ENCODE results near the gene LYVE1.

Gene LYVE1

DNA sequence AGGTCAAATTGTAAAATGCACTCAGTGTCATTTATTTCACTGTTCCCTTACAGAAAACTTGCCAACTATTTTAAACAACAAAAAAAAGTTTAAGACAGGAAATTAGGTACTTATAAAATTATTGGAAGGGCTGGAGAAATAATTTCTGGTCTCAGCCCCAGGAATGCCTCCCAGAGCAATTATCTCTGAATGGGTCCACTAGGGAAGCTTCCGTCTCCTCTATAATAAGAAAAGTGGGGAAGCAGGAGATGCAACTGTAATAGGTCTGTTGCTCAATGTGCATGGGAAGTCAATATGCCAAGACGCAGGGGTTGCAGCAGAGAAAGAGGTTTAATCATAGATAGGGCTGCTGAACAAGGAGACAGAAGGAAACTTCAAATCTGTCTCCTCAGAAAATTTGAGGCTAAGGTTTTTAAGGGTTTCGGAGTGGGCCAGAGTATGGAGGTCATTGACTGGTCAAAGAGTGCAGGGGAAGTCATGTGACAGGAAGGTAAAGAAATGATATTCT lies 16.6 kb downstream of the LYVE1 start:
- no peak for DNase-seq

DNA sequence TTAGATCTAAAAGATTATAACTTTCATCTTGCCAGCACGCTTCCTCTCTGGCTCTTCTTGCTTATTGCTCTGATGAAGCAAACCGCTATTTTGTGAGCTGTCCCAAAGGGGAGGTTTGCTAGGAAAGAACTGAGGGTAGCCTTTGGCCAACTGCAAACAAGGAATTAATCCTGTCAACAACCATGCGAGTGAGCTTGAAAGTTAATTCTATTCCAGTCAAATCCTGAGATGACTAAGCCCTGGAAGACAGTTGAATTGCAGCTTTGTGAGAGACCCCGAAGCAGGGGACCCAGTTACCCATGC lies 17.2 kb downstream of the LYVE1 start:
- DNase-seq, result no peak

DNA sequence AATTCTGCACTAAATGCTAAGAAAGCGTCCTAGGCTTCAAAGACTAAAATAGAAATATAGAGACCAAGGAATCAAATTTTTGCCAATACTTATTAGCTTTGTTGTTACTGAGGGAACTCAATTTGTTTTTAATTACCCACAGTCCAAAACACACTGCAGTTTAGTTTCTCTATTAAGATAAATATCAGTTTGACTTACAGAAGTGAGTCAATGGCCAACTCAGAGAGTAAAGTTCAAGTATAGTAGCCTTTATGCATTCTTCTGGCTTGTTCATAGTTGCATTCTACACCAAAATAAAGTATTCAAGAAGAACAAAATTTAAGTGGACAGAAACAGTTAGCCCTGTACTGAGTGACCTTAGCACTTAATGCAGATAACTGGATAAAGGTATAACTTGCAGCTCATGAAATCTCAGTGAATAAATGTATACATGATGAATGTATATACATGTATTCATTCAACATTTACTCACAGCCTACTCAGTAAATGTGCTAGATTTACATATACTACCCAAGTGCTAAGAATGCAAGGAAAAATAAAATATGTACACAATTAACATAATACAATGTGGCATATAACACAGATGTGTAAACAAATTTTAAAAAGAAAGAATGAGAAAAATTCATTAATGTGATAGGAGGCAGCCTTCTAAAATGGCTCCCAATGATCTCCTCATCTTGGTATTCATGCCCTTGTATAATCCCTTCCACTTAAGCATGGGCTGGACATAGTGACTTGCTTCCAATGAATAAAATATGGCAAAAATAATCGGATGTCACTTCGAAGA lies 17.8 kb downstream of the LYVE1 start:
- no peak for DNase-seq

DNA sequence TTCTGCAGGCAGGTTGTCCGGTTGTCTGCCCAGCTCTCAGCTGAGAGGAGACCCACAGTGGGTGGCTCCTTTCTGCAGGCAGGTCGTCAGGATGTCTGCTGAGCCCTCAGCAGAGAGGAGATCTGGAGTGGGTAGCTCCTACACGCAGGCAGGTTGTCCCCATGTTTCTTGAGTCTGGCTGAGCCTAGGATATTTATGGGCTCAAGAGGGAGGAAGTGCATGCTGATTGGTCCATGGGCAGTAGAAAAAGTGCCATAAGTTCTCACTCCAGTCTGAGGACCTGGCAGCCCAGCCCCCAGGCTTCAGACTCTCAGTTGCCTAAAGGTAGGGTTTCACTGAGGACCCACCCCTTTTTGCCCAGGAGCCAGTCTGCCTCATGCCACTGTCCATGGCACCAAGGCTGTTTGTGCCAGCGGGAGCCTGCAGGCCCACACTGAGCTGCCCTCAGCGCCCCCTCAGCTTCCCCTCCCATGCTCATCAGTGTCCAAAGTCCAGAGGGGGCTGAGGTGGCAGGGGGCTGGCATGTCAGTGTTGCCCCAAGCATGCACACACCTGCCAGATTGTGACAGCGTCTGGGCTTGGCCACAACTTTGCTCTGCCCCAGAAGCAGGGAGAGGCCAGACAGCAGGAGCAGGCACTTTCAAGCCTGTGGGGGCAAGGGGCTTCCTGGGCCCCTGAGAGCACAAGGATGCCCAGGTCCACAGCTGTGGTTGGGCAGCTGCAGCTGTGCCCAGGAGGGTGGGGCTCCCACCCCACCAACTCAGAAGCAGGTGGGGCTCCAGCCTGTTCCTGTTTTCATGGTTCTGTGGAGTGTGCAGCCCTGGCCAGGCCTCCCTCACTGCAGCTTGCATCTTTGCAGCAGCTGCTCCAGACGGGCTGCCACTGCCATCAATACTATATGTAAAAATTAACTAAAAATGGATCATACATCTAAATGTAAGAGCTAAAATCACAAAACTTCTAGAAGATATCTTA lies 23.7 kb downstream of the LYVE1 start:
- no peak for DNase-seq

DNA sequence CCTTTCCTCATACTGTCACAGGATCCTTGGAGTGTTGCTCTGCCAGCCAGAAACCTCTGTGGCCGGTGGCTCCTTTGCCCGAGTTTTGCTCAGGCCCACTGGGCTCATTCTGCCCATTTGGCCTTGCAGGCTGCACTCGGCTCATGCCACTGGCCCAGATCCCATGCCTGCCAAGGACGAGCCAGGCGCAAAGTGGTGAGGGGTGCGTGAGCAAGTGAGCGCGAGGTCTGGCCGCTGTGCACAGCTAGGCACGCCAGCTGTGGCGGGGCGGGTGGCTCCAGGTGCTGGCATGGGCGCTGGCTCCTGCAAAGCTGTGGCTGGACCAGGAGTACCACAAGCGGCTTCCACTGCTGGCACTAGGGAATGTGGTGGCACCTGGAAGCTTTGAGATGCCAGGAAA lies 24.7 kb downstream of the LYVE1 start:
- DNase-seq, result no peak

DNA sequence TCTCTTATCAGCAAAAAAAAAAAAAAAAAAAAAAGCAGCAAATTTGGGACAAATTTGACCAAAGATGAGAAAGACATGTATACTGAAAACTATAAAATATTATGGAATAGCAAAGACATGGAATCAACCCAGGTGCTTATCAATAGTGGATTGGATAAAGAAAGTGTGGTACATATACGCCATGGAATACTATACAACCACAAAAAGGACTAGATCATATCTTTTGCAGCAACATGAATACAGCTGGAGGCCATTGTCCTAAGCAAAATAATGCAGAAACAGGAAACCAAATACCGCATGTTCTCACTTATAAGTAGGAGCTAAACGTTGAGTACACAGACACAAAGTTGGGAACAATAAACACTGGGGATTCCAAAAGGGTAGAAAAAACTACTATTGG lies 25.7 kb downstream of the LYVE1 start:
- no peak for DNase-seq

DNA sequence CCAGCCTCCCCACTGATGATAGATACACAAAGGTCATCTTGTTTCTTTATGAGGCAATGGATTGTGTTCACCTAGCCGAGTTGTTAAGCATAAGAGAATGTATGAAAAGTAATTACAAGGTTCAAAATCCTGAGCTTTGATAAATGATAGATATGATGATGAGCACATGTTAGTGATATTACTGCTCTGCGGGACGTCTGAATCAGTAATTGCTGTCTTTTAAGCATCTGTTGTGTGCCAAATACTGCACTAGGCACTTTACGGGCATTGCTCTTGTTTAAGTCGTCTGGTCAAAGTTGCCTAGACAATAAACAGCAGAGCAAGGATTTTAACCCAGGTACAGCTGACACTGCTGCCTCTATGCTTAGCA lies 26.9 kb downstream of the LYVE1 start:
- DNase-seq, result peak in 1 of 6 experiments; percentile 24

DNA sequence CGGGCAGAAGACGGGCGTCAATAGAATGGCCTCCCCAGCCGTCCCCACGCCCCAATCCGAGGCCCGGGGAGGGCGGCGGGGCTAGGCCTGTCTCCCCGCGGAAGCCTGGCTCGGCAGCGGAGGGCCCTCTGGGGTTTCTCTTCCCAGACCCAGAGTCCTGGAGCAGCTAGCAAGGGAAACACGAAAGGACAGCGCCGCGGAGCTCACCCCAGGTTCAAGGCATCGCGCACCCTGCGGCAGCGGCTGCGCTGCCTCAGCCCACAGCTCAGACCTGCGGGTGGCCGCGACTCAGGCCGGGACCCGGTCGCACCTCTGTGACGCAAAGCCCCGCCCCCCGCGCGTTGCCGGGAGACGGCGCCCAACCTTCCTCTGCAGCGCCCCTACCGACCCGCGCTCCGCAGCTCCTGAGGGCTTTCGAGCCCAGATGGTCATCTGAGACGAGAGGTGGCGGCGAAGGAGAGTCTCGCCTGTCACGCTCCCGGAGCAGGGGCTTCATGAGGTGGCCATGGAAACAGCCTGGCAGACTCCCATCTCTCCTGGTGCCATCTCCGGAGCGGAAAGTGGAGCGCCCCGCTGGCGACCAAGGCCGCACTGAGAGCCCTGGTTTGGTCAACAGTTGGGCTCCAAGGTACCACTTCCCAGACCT lies 27.4 kb downstream of the LYVE1 start, which contains the start of gene RNF141:
Gene RNF141 (minus strand): TSS at position 273 of the 646 bp plus-strand sequence. CDS start 7,029 bp downstream, outside the sequence.
- peak; percentile 84 to 93 (median 90) for DNase-seq

DNA sequence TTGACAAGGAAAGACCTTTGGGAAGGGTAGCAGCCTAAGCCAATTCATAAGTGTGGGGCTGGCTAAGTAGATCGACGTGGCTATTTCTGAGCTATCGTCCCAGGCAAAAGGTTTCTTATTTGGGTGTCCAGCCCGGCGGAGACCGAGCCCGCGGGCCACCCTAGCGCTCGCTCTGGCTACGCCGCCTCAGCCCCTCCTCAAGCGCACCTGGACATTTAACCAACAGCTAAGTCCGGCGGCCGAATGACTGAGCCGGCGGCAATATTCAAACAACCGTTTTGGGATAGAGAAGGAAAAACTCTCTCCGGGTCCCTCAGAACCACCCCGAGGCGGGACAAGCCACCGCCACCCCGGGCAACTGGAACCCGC lies 27.9 kb downstream of the LYVE1 start:
- DNase-seq, result peak in 2 of 6 experiments; percentile 22 to 36

DNA sequence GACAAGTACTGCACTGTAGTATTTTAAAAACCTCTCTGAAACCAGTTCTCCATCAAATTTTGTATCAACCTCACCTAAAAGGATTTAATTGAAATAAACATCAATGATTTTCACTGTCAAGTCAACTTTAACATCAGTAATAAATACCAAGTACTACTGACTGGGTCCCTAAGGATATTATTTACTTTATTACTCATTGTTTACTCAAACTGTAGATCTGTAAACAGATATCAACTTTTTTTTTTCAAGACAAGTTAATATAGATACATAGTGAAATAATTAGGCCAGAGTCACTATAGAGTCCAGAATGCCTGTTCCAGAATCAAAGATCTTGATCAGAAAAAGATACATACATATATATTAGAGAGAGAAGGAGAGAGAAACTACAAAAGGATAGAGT lies 29.1 kb downstream of the LYVE1 start:
- DNase-seq, result no peak

DNA sequence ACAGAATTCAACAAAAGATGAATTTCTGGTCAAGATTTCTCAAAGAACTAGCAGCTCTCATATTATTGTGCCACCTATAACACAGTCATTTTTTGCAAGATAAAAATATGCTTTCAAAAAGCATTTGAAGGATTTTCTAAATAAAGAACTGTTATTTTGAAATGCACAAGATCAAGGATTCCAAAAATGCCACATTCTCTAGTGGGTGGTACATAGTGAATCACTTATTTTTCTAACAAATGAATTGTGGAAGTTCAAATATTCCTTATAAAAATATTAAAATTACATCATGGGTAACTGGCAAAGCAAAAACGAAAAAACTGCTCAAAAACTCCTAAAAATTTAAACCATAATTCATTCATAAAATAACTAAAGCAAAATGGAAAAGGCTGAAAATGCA lies 29.5 kb downstream of the LYVE1 start:
- no peak for DNase-seq

DNA sequence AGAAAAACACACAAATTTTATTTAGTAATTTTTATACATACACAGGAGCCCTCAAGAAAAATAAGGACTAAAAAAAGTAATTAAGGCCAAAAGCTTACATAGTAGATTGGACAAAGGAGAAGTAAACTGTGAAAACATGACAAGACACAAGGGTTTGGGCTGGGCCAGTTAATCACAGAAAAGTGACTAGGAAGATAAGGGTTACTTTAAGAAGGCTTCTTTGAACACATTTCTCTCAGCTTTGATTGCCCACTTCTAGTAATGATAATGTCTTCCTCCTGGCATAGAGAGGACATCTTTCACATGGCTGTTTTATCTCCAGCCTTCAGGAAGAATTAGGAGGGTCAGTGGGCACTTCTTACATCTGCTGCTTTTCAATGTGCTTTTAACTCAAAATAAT lies 30.9 kb downstream of the LYVE1 start:
- DNase-seq, result no peak

DNA sequence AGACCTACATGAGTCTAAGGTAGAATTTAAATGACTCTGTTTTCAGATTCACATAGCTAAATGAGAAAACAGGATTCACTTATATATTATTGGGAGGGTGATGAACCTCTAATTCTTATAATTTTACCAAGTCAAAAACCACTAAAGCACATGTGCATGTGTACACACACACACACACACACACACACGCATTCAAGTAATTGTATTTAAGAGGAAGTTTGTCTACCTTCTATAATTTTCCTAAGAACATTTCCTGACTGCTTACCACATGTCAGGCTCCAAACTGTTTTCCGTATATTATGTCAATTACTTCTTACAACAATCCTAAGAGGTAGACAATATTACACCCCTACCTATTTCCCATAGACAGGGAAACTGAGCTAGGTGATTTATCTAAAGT lies 34.1 kb downstream of the LYVE1 start:
- DNase-seq, result no peak

DNA sequence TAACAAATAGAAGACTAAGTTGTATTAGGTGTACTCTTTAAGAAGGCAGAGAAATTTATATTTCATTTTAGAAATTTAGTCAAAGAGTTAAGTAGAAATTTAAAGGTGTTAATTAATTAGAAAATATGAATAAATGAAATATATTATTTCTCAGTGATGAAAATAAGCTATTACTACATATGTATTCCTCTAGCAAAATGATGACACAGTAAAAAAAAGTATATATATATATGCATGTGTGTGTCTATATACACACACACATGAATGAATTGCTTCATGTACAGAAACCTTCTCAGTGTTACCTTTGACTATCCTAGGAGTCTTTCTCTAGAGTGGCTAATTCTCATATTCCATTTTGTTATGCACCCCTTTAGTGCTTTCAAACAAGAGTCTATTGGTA lies 35.1 kb downstream of the LYVE1 start:
- no peak for DNase-seq

DNA sequence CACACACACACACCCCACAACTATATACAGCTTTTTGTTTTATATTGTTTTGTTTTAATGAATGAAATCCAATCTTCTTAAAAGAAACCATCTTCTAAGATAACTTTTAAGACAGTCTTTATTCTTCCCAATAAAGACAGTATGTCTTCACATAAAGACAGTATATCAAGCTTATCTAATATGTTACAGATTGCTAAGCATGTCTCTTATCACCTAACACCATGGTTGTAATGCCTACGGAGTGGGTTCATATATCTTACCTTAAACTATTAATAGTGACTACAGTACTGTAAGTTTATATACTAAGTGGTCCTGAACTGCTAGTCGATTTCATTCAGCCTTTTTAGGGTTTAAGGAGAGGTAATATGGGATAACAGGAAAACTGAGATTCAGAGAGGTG lies 35.9 kb downstream of the LYVE1 start:
- DNase-seq, result no peak

DNA sequence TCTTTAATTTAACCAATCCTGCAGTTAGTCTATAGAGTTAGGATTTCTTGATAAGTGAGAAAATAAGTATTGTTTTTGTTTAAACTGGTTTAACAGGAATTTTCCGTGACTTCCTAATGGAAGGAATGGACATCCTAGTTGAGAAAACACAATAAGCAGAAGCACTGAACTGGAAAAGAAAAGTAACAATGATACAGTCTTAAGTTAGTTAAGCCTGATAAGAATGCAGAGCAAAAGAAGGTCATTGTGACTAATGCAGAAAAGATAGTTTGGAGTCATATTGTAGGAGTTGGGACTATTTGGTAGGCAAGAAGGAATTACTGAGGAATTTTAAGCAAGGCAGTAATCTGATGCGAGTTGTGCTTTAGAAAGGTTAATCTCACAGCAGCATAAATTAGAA lies 39.2 kb downstream of the LYVE1 start:
- DNase-seq, result no peak

DNA sequence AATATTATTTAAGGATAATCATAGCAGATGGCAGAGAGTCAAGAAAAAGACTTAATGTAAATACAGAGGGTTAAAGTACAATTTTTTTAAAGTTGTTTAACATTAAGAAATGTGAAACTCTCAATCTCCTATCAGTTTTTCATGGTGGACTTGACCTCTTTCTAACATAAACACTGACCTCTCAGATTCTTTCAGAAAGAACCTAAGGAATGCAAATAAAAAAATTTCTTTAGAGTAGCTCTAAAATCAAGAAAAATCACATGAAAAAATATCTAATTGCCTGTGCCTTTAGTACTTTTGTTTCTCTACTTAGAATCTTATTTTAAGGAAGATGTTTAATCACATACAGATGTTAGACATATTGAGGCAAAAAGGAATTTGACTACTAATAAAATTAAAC lies 40.3 kb downstream of the LYVE1 start:
- DNase-seq, result no peak

DNA sequence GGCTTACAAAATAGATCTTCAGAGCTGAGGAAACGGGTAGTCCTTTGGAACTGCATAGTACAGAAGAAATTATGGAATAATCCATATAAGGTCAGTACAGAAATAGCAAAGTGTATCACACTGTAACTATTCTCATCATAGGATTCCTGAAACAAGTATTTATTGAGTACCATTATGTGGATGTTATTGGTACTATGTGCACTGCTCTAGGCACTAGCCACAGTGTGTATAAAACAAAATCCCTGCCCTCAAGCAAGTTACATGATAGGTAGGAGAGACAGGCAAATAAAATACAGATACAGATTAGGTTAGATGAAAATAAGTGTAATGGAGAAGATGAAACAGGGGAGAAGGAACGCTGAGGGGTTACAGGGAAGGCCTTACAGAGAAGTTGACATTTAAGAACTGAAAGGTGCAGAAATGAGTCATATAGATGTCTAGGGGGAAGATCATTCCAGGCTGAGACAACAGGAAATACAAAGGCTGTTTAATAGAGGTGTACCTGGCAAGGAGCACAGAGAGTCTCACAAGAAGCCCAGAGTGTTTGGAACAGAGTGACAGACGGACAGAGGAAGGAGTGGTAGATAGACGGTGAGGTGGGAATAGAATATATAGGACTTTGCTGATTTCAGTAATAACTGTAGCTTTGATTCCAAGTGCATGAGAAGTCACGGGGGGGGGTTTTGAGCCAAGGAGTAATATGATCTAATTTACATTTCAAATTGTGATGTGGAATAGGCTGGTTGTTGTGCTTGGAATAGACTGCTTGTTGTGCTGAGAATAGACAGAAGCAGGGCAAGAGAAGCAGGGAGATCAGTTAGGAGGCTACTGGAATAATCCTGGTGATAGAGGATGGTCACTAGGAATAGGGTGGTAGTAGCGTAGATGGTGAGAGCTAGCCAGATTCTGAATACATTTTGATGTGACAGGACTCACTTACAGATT lies 41.2 kb downstream of the LYVE1 start:
- no peak for DNase-seq

DNA sequence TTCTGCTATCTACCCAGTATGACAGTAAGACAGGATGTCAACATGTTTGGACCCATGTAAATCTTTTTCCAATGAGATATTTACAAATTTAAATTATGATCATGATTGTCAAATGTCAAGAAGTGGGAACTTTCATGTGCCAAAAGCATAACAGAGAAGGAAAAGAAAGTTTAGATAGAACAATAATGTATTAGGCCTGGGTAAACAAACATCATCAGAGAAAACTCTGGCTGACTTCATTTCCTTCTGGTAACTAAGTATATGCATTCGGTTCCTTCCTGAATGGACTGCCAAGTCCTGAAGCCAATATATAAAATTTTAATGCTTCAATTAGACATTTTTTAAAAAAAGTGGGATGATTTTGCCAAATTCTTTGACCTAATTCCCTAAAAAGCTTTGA lies 44.0 kb downstream of the LYVE1 start:
- DNase-seq, result no peak

DNA sequence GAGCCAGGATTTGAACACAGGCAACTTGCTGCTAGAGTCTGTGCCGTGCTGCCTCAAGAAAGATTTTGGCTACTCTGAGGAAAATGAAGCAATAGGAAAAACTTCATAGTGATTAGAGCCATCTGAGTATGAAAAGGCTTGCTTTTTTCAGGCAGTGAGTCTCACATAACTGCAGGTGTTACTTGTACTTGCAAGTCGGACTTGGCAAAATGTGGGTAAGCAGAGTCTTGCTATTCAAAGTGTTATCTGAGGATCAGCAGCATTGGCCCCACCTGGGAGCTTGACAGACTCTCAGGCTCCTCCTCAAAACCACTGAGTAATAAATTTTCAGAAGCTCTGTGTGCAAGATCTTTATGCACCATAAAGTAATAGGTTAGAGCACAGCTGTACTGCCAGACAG lies 45.5 kb downstream of the LYVE1 start:
- DNase-seq, result no peak

DNA sequence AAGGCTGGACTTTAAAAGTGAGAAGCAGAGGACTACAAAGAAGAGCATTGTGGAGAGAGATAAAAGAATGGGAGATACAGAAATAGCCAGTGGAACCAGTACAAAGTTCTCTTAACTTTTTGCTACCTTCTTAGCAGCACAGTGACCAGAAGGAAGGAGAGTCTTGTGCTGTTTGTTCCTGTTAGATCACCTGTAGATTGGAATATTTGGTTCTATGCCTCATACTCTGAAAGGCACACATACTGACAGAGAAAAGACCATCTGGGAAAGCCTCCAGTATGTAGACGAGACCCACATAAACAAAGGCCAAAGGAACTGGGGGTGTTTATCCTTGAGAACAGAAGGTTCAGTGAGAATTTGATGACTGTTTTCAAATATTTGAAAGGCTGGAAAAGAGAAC lies 46.2 kb downstream of the LYVE1 start:
- no peak for DNase-seq

DNA sequence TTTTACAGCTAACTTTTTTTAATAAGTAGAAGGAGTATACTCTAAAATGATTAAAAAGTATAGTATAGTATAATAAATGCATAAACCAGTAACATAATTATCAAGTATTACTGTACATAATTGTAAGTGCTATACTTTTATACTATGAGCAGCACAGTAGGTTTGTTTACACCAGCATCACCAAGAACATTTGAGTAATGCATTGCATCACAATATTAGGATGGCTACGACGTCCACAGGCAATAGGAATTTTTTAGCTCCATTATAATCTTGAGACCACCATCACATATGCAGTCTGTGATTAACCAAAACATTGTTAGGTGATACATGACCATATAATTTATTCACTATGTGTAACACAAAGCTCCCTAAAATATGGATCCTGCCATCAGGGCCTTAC lies 47.9 kb downstream of the LYVE1 start:
- no peak for DNase-seq

All from stimulated activated naive CD4-positive, alpha-beta T cell (primary cell).